ENCODE data around the gene POGLUT3.

Gene POGLUT3

GRCh38 chr11:108500169-108500568 lies 2.0 kb upstream of the POGLUT3 start:
- no peak for DNase-seq

GRCh38 chr11:108498816-108499408 lies 728 bp upstream of the POGLUT3 start:
- no peak for DNase-seq

GRCh38 chr11:108497317-108498045 lies 703 bp downstream of the POGLUT3 start:
- peak; percentile 27 to 40 for DNase-seq

- no peak for DNase-seq
These were observed 1.4 kb downstream of the POGLUT3 start for GRCh38 chr11:108496643-108497256.

GRCh38 chr11:108495326-108495725 lies 2.9 kb downstream of the POGLUT3 start:
- DNase-seq, result no peak

- DNase-seq, result no peak
These were observed 4.0 kb downstream of the POGLUT3 start for GRCh38 chr11:108494182-108494581.

- no peak for DNase-seq
These were observed 6.2 kb downstream of the POGLUT3 start for GRCh38 chr11:108491936-108492335.

GRCh38 chr11:108486828-108487227 lies 11.4 kb downstream of the POGLUT3 start:
- DNase-seq, result no peak

- DNase-seq, result no peak
These were observed 11.9 kb downstream of the POGLUT3 start for GRCh38 chr11:108486331-108486730.

GRCh38 chr11:108483163-108483562 lies 15.0 kb downstream of the POGLUT3 start:
- DNase-seq, result no peak

- no peak for DNase-seq
These were observed 23.3 kb downstream of the POGLUT3 start for GRCh38 chr11:108474664-108475463.

- DNase-seq, result no peak
These were observed 25.5 kb downstream of the POGLUT3 start for GRCh38 chr11:108472681-108473080.

GRCh38 chr11:108468478-108468864 lies 29.7 kb downstream of the POGLUT3 start:
- DNase-seq, result no peak

- peak; percentile 94 to 95 for DNase-seq
These were observed 30.9 kb downstream of the POGLUT3 start, which contains the start of gene C11orf65 for GRCh38 chr11:108467091-108467823. Gene C11orf65, minus strand, starts transcription at chr11:108467529. Its CDS starts 5,970 bp downstream, at chr11:108461559.

GRCh38 chr11:108466405-108466804 lies 31.8 kb downstream of the POGLUT3 start:
- DNase-seq, result no peak

GRCh38 chr11:108453207-108453835 lies 44.9 kb downstream of the POGLUT3 start:
- DNase-seq, result no peak
